HG03139 (cell line): ENCODE measurements around the gene DRAM1.
"Not testable (repeated sequence)": the region's sequence is repeated elsewhere in the genome, so short reads cannot be mapped to it uniquely, and the experiment has no call there.

ENCODE experiments used
- ATAC-seq: cut with Tn5 transposase; IDR thresholded peaks from one replicate; pipeline ENCODE4 v1.9.1; 2021; ENCODE audit not compliant: unreplicated experiment

Gene DRAM1

GRCh38 chr12:101876861-101877805, at the start of gene DRAM1:
DRAM1 (plus strand) TSS chr12:101877580; CDS start chr12:101877790, 210 bp downstream.
- peak; percentile 75 for ATAC-seq

- no peak for ATAC-seq
Measured at GRCh38 chr12:101828463-101829196, 48.8 kb upstream of the DRAM1 start.

- no peak for ATAC-seq
Measured at GRCh38 chr12:101829639-101830366, 47.6 kb upstream of the DRAM1 start.

- ATAC-seq: peak; percentile 95
Measured at GRCh38 chr12:101830367-101831325, 46.7 kb upstream of the DRAM1 start, which contains the start of gene GNPTAB. GNPTAB (minus strand) TSS chr12:101830959; CDS start chr12:101830675, 284 bp downstream.

- ATAC-seq: no peak
Measured at GRCh38 chr12:101832030-101832429, 45.4 kb upstream of the DRAM1 start.

- no peak for ATAC-seq
Measured at GRCh38 chr12:101838628-101839323, 38.6 kb upstream of the DRAM1 start.

GRCh38 chr12:101839324-101840283, 37.8 kb upstream of the DRAM1 start:
- ATAC-seq: no peak

GRCh38 chr12:101841069-101841468, 36.3 kb upstream of the DRAM1 start:
- ATAC-seq: no peak

- ATAC-seq: no peak
Measured at GRCh38 chr12:101845137-101845711, 32.2 kb upstream of the DRAM1 start.

GRCh38 chr12:101847325-101847724, 30.1 kb upstream of the DRAM1 start:
- no peak for ATAC-seq

- no peak for ATAC-seq
Measured at GRCh38 chr12:101850199-101850598, 27.2 kb upstream of the DRAM1 start.

GRCh38 chr12:101852998-101853397, 24.4 kb upstream of the DRAM1 start:
- no peak for ATAC-seq

- ATAC-seq: peak; percentile 52
Measured at GRCh38 chr12:101854747-101855146, 22.6 kb upstream of the DRAM1 start.

- ATAC-seq: no peak
Measured at GRCh38 chr12:101855364-101855884, 22.0 kb upstream of the DRAM1 start.

GRCh38 chr12:101855976-101856375, 21.4 kb upstream of the DRAM1 start:
- no peak for ATAC-seq

GRCh38 chr12:101856614-101857013, 20.8 kb upstream of the DRAM1 start:
- ATAC-seq: not testable (repeated sequence)

- peak; percentile 39 for ATAC-seq
Measured at GRCh38 chr12:101857043-101857558, 20.3 kb upstream of the DRAM1 start.
